CD14-positive monocyte (primary cell): Measurements from ENCODE around the gene CDH4. TPM values are rescaled to one million over a fixed set of nuclear protein-coding genes. Genes with fewer than 3 reads are reported as not detected.

Experiments
- DNase-seq, 3 donors: peaks; one replicate each; pipeline ENCODE4 v3.0.0-alpha.2; 2011 to 2022
- H2AFZ ChIP-seq: 2 replicates; pipeline ENCODE4 v1.6.0; 2012; ENCODE audit warnings: mild to moderate bottlenecking, low read depth, low read length, inconsistent platforms; ENCODE audit not compliant: insufficient read depth, poor library complexity, severe bottlenecking
- H3K27ac ChIP-seq, 2 donors: 1 replicate in 1 of 2; 2 replicates in 1 of 2; pipeline ENCODE4 v1.5.1; 2012 to 2013; ENCODE audit warnings: low read length in 2 of 2, control low read depth in 1 of 2, inconsistent platforms in 1 of 2, low read depth in 1 of 2, mild to moderate bottlenecking in 1 of 2
- H3K27me3 ChIP-seq, 2 donors: one replicate each; pipeline versions ENCODE4 v1.6.0 to v1.6.1; 2011 to 2013; ENCODE audit warnings: low read length in 2 of 2; ENCODE audit not compliant: control insufficient read depth in 2 of 2, insufficient read depth in 2 of 2
- H3K36me3 ChIP-seq, 2 donors: replicated peaks in 1 of 2; 1 replicate in 1 of 2; 2 replicates in 1 of 2; pipeline versions ENCODE4 v1.5.1 to v1.6.1; 2012 to 2013; ENCODE audit warnings: low read length in 2 of 2, control low read depth in 1 of 2, inconsistent platforms in 1 of 2, mild to moderate bottlenecking in 1 of 2; ENCODE audit not compliant: insufficient read depth in 2 of 2, control insufficient read depth in 1 of 2
- H3K4me1 ChIP-seq, 2 donors: 1 replicate in 1 of 2; 2 replicates in 1 of 2; pipeline versions ENCODE4 v1.5.1 to v1.6.1; 2012 to 2013; ENCODE audit warnings: low read length in 2 of 2, control low read depth in 1 of 2, inconsistent platforms in 1 of 2, mild to moderate bottlenecking in 1 of 2, moderate library complexity in 1 of 2; ENCODE audit not compliant: insufficient read depth in 2 of 2, control insufficient read depth in 1 of 2
- H3K4me2 ChIP-seq: replicated peaks from 2 replicates; pipeline ENCODE3; 2012; ENCODE audit warnings: low read length, moderate library complexity, mild to moderate bottlenecking; ENCODE audit not compliant: poor library complexity, severe bottlenecking; ENCODE audit errors: extremely low read depth
- H3K4me3 ChIP-seq, 3 experiments: fragments of 200-600 bp in 1 of 3; sonication (generic) in 1 of 3; replicated peaks in 1 of 3; 1 replicate in 2 of 3; 2 replicates in 1 of 3; pipeline ENCODE4 v1.5.1; 2011 to 2013; ENCODE audit warnings: low read length in 3 of 3, mild to moderate bottlenecking in 3 of 3, control low read depth in 2 of 3, low read depth in 2 of 3, inconsistent platforms in 1 of 3, moderate library complexity in 1 of 3
- H3K79me2 ChIP-seq: 2 replicates; pipeline ENCODE4 v1.6.0; 2012; ENCODE audit warnings: mild to moderate bottlenecking, control low read depth, inconsistent platforms, low read length, moderate library complexity; ENCODE audit not compliant: insufficient read depth
- H3K9ac ChIP-seq: 2 replicates; pipeline ENCODE4 v1.6.0; 2017; ENCODE audit warnings: low read length, mild to moderate bottlenecking; ENCODE audit not compliant: insufficient read depth, poor library complexity, severe bottlenecking
- H3K9me3 ChIP-seq, 2 donors: replicated peaks in 1 of 2; 1 replicate in 1 of 2; 2 replicates in 1 of 2; pipeline versions ENCODE4 v1.5.1 to v1.6.1; 2012 to 2013; ENCODE audit warnings: low read length in 2 of 2, control low read depth in 1 of 2; ENCODE audit not compliant: control insufficient read depth in 1 of 2, insufficient read depth in 1 of 2
- H4K20me1 ChIP-seq: 2 replicates; pipeline ENCODE4 v1.6.0; 2012; ENCODE audit warnings: mild to moderate bottlenecking, low read length, control low read depth, moderate library complexity; ENCODE audit not compliant: insufficient read depth
- H3K27ac Mint-ChIP-seq, 7 donors: one replicate each; pipeline ENCODE4 v1.8.0; 2020; ENCODE audit warnings: mild to moderate bottlenecking in 7 of 7, mixed read lengths in 7 of 7, moderate library complexity in 6 of 7, inconsistent platforms in 2 of 7
- H3K27me3 Mint-ChIP-seq, 3 donors: one replicate each; pipeline ENCODE4 v1.8.0; 2021 to 2022; ENCODE audit warnings: low read depth in 3 of 3, mild to moderate bottlenecking in 3 of 3, mixed read lengths in 3 of 3, moderate library complexity in 3 of 3, inconsistent platforms in 1 of 3
- H3K36me3 Mint-ChIP-seq, 2 donors: one replicate each; pipeline ENCODE4 v1.8.0; 2020; ENCODE audit warnings: mixed read lengths in 2 of 2, inconsistent platforms in 1 of 2, mild to moderate bottlenecking in 1 of 2
- H3K4me1 Mint-ChIP-seq: one replicate; pipeline ENCODE4 v1.8.0; 2020; ENCODE audit warnings: mild to moderate bottlenecking, mixed read lengths
- H3K4me3 Mint-ChIP-seq, 2 donors: one replicate each; pipeline ENCODE4 v1.8.0; 2020; ENCODE audit warnings: mild to moderate bottlenecking in 2 of 2, mixed read lengths in 2 of 2, moderate library complexity in 1 of 2
- H3K9me3 Mint-ChIP-seq, 7 donors: one replicate each; pipeline ENCODE4 v1.8.0; 2020 to 2022; ENCODE audit warnings: mixed read lengths in 7 of 7, mild to moderate bottlenecking in 6 of 7, moderate library complexity in 6 of 7, inconsistent platforms in 2 of 7
- WGBS: methylation state at CpG from one replicate; pipeline ENCODE4 v1.1.5; 2013; ENCODE audit warnings: missing lambda C conversion rate; ENCODE audit not compliant: insufficient coverage; 5-methylcytosine and 5-hydroxymethylcytosine counted together
- intact Hi-C, 2 donors: fragments of 100-400 bp; cut with micrococcal nuclease; formaldehyde crosslinking; loops; one replicate each; pipeline versions ENCODE4 v1.15.0 to v1.15.1; 2023
- polyA plus RNA-seq, 3 donors: library from polyadenylated mRNA; depleted of rRNA in 1 of 3; unstranded in 2 of 3; stranded (reverse) in 1 of 3; fragments of 300-500 nt in 2 of 3; fragments of >200 nt in 1 of 3; fragmentation: Illumina TruSeq in 2 of 3; gene quantifications; 1 replicate in 2 of 3; 2 replicates in 1 of 3; pipeline ENCODE4 v1.2.3, GENCODE V29; 2012 to 2021
- TF ChIP-seq, protein P1 (sequence below): fragments of 200-600 bp; IDR thresholded peaks from one replicate; pipeline ENCODE4 v1.8.0; 2022; ENCODE audit warnings: antibody characterized with exemption, mild to moderate bottlenecking

CDH4 gene
- polyA plus RNA-seq, 3 donors, result not detected

DNA sequence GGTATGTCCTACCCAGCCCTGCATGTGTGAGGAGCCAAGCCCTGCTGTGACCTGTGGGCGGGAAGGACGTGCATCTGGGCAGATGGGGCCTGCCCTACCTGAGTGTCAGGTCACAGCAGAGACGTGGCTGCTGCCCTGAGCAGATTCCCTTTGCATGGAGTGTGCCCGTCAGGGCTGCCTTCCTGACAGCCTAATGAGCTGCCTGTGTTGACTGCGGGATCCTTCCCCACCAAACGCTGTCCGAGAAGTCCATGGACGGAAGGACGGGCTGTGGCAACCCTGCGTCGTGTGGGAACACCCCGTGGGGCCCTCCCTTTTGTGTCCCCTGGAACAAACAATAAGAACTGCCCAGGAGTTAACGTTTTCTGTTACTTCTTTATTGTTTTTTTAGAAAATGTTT lies 343.2 kb downstream of the CDH4 start:
- no peak overlapping the region for H3K4me3 ChIP-seq
- TF ChIP-seq, protein P1, sequence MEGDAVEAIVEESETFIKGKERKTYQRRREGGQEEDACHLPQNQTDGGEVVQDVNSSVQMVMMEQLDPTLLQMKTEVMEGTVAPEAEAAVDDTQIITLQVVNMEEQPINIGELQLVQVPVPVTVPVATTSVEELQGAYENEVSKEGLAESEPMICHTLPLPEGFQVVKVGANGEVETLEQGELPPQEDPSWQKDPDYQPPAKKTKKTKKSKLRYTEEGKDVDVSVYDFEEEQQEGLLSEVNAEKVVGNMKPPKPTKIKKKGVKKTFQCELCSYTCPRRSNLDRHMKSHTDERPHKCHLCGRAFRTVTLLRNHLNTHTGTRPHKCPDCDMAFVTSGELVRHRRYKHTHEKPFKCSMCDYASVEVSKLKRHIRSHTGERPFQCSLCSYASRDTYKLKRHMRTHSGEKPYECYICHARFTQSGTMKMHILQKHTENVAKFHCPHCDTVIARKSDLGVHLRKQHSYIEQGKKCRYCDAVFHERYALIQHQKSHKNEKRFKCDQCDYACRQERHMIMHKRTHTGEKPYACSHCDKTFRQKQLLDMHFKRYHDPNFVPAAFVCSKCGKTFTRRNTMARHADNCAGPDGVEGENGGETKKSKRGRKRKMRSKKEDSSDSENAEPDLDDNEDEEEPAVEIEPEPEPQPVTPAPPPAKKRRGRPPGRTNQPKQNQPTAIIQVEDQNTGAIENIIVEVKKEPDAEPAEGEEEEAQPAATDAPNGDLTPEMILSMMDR, result no peak
- Mint-ChIP-seq H3K9me3 (peaks cover 20 to 81% (median 65%) of the 10 kb centered on the region in 7 donors), H3K36me3 (no peaks in the 10 kb centered on the region), H3K4me3 (no peak overlapping the region), H3K4me1 (no peaks in the 10 kb centered on the region), H3K27me3 (peaks cover 0 to 1% (median 0%) of the 10 kb centered on the region in 3 donors), H3K27ac (no peak overlapping the region)
- intact Hi-C loops, result no loop called here
- no peak overlapping the region for H2AFZ ChIP-seq
- no peaks in the 10 kb centered on the region for H3K27me3 ChIP-seq
- H3K27ac ChIP-seq, result no peak overlapping the region
- WGBS, result 87% methylated on average over 13 of the region's 13 CpGs
- H3K9ac ChIP-seq, result no peak overlapping the region
- no peak for DNase-seq
- H3K9me3 ChIP-seq, result peaks cover 64 to 90% of the 10 kb centered on the region in 2 donors
- no peaks in the 10 kb centered on the region for H4K20me1 ChIP-seq
- no peaks in the 10 kb centered on the region for H3K79me2 ChIP-seq
- no peaks in the 10 kb centered on the region for H3K4me1 ChIP-seq
- H3K36me3 ChIP-seq, result no peaks in the 10 kb centered on the region
- H3K4me2 ChIP-seq, result no peak overlapping the region

DNA sequence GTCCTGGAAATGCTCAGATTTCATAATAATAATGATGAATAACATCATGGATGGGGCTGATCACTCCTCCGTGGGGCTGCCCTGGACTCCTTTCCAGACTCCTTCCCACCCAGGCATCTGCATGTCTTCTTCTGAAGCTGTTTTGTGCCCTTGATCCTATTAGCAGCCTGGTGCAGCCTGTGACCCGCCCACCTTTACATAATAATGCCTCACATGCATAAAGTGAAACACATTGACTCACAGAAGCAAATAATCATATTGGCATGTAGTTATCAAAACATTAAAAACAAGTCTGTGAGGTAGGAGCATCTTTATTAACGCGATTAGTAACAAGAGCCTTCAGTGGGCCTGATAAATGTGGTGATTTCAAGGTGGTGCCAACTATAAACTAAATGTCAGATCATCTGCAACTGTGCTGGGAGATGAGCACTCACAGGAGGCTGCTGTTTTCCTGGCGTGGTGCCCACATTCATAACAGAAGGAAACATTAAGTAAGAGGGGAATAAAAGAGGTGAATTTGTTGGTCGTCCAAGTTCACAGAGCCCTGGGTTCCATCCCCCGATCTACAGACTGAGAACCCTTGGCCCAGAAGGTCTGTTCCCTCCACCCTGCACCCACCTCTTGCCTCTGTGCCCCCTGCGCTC lies 344.7 kb downstream of the CDH4 start:
- H3K36me3 Mint-ChIP-seq, result no peaks in the 10 kb centered on the region
- WGBS, result 94% methylated on average over 4 of the region's 8 CpGs
- Histone ChIP-seq H3K36me3 (no peaks in the 10 kb centered on the region), H2AFZ (no peak overlapping the region), H4K20me1 (no peaks in the 10 kb centered on the region), H3K79me2 (no peaks in the 10 kb centered on the region), H3K27ac (no peak overlapping the region), H3K4me3 (no peak overlapping the region), H3K27me3 (no peaks in the 10 kb centered on the region), H3K4me2 (no peak overlapping the region), H3K9ac (no peak overlapping the region), H3K4me1 (no peaks in the 10 kb centered on the region), H3K9me3 (peaks cover 69 to 93% of the 10 kb centered on the region in 2 donors)
- H3K4me3 Mint-ChIP-seq, result no peak overlapping the region
- peaks cover 24 to 86% (median 71%) of the 10 kb centered on the region in 7 donors for H3K9me3 Mint-ChIP-seq
- DNase-seq, result no peak
- H3K27ac Mint-ChIP-seq, result no peak overlapping the region
- no peaks in the 10 kb centered on the region for H3K4me1 Mint-ChIP-seq
- peaks cover 0 to 1% (median 0%) of the 10 kb centered on the region in 3 donors for H3K27me3 Mint-ChIP-seq
- intact Hi-C loops, result no loop called here
- TF ChIP-seq, protein P1, result no peak
